ENCODE measurements around the gene GLIS2.

The GLIS2 gene

GRCh38 chr16:4315186-4316107, at the start of gene GLIS2:
GLIS2 (plus strand) TSS chr16:4316067; CDS start chr16:4332281, 16,214 bp downstream.
- no peak for DNase-seq (ENCODE audit: low read depth in 2 of 2, low spot score in 1 of 2)

DNA sequence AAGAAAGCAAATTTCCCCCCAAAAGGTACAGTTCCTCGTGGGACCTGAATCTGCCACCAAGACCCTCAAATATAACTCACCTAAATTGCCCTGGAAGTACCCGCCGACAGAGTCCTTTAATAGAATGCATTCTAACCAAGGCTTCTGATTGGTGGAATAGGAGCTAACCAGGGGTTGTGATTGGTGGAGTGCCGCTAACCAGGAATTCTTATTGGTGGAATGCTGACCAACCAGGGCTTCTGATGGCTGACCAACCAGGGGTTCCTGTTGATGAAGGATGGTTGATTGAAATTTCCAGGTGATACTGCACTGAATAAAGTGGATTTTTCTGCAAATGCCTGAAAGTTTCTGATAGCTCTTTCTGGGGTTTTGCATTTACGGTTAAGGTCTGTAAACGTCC, 49.5 kb upstream of the GLIS2 start:
- no peak for DNase-seq (ENCODE audit: low read depth in 2 of 2, low spot score in 1 of 2)

GRCh38 chr16:4270091-4270490, 45.8 kb upstream of the GLIS2 start:
- no peak for DNase-seq (ENCODE audit: low read depth in 2 of 2, low spot score in 1 of 2)

DNA sequence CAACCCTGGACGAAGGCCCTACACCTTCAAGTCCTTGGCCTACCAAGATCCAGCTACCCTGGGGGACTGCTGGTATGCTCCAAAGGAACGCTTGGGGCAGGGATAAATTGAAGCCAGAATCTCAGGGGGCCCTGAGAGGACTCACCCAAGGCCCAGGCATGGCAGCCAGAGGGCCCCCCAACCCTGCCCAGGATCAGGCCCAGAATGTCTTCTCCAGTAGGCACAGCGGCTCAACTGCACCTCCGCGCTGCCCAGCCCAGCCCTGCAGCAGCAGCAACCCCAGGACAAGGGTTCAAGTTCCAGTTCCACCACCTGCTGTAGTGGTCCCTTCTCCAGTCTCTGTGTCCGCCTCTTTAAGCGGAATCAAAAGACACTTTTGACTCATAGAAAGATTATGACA, 45.3 kb upstream of the GLIS2 start:
- no peak for DNase-seq (ENCODE audit: low read depth in 2 of 2, low spot score in 1 of 2)

DNA sequence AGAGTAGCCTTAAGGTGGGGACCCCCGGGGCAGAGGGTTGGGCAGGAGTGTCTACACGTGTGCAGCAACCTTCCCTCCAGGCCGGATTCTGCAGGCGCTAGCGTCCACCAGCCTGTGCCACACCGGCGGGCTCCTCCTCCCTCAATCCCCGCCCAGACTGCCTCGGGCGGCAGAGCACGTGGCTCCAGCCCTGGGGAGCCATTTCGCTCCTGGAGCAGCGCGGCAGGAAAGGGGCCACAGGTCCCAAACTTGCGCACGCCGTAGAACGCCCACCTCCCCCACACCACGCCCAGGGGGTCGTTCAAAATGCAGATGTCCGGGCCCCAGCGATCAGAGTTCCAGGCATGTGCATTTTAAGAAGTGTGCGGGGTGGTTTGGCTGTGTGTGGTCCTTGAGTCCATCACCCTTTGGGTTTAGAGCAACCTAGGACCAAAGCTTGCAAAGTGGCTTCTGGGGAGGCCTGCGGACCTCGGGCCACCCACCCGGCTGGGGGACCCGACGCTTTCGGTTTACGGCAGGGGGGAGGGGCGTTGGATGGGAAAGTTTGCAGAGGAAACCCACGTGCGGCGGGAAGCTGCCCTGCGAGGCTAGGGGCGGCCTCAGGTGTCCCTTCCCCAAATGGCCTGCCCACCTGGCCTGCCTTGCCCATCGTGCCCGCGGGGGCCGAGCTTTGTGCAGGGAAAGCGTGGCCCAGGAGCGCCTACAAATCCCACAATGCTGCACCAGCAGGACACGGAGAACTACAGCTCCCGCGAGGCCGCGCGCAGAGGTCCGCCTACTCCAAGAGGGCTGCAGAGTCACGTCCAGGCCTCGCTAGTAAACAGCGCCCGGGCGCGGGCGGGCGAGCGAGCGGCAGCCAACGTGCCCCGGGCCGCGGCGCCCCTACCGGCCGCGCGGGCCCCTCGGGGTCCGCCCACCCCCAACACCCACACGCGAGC, 44.4 kb upstream of the GLIS2 start:
- DNase-seq (ENCODE audit: low read depth in 2 of 2, low spot score in 1 of 2), result peak; percentile 58 to 74

DNA sequence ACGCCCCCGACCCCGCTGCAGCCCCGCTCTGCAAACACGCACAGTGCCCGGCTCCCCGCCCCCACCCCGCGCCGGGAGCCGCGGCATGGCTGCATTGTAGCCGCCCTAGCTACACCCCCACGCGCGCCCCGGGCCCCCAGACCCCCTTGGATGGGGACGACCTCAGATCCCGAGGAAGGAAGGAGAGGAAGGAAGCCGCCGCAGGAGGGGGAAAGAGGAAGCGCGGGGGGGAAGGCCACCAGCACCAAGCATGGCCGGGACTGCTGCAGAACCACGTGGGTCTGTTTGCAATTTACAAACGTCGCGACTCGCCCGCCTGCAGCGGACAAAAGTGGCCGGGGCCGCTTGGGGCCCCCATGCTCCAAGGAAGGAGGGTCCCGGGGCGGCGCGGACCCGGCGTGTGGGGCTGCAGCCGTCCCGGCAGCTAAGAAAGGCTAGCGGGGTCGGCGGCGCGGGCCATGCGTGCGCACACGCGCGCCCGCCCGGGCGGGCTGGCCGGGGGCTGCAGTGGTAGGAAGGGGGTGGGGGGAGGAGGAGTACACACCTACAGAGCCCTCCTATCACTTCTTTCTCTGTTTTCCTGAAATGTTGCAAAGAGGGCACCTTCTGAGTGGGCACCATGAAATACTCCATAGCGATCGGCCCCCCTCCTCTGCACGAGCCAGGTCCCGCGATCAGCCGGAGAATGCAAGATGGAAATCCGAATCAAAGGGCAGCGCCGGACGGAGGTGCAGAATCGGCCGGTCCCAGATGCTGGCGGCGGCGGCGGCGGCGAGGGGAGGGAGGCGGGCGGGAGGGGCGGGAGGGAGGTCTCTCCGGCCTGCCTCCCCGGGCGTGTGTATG, 43.5 kb upstream of the GLIS2 start:
- no peak for DNase-seq (ENCODE audit: low read depth in 2 of 2, low spot score in 1 of 2)

DNA sequence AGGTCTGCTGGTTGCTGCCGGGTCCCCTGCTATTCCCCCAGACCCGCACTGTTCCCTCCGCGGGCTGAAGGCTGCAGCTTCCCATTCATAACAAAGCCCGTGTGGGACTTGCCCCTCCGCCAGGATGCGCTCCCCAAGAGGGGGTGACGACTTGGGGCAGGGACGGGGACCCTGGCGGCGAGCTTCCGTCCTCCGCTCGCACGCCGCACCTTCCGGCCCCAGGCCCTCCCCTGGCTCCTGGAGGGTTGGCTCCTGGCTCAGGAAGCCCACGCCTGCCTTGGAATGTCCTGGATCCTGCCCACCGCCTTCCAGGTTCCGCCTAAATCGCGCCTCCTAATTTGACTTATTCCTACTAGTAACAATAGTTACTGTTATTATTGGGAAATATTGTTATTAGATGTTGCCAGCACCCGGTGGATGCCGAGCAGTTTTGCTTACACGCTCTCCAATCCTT, 42.0 kb upstream of the GLIS2 start:
- no peak for DNase-seq (ENCODE audit: low read depth in 2 of 2, low spot score in 1 of 2)

DNA sequence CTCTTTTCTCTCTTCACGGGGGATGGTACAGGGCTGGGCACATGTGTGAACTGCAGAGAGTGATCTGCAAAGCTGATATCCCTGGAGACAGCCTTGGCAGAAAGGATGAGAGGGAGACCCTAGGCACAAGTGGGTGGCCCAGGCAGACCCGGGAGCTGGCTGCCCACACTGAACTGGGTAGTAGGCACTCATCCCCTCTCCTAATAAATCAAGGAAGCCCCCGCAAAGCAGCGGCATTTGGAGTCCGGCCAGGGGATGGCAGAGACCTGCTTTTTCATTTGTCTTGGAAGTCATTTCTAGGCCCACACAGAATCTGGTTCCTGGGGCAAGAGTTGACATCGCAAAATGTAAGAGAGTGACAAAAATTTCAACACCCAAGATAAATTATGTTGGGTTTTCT, 40.0 kb upstream of the GLIS2 start:
- no peak for DNase-seq (ENCODE audit: low read depth in 2 of 2, low spot score in 1 of 2)

DNA sequence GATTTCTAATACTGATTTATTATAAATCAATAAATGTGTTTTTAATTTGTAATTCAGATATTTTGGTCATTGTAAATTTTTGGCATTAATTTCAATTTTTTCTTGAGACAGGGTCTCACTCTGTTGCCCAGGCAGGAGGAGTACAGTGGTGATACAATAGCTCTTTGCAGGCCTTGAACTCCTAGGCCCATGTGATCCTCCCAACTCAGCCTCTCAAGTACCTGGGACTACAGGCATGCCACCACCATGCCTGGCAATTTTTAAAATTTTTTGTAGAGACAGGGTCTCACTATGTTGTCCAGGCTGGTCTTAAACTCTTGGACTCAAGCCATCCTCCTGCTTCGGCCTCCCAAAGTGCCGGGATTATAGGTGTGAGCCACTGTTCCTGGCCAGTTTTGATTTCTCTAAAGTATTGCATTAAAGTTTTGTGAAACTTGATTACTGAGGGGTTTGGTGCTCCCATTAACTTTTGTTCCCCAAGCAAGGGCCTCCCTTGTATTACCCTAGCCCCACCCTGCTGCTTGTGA, 37.8 kb upstream of the GLIS2 start:
- no peak for DNase-seq (ENCODE audit: low read depth in 2 of 2, low spot score in 1 of 2)

DNA sequence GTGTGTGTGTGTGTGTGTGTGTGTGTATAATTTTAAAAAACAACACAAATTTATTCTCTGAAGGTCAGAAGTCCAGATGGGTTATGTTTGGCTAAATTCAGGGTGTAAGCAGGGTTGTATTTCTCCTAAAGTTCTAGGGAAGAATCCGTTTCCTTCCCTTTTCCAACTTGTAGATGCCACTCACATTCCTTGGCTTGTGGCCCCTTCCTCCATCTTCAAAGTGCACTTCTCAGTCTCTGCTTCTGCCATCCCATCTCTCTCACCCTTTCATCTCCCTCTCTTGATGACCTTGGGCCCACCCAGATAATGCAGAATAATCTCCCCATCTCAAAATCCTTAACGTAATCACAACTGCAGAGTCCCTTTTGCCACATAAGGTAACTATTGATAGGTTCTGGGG, 35.2 kb upstream of the GLIS2 start:
- DNase-seq (ENCODE audit: low read depth in 2 of 2, low spot score in 1 of 2), result no peak

DNA sequence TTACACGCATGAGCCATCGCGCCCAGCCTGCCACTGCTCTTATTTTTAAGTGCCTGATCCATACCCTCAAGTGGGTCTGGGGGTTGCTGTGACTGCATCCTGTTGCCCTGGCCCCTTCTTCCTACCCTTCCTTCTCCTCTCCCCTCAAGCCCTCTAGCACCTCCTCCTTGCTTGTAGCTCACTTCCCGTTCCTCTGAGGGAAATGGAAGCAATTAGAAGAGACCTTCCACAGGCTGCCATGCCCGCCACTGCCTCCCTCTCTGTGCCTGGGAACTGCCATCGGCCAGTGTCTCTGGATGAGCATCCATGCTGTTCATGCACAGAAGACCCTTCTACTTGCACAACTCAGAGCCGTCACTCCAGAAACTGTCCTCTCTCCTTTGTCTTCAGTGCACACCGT, 32.4 kb upstream of the GLIS2 start:
- no peak for DNase-seq (ENCODE audit: low read depth in 2 of 2, low spot score in 1 of 2)

DNA sequence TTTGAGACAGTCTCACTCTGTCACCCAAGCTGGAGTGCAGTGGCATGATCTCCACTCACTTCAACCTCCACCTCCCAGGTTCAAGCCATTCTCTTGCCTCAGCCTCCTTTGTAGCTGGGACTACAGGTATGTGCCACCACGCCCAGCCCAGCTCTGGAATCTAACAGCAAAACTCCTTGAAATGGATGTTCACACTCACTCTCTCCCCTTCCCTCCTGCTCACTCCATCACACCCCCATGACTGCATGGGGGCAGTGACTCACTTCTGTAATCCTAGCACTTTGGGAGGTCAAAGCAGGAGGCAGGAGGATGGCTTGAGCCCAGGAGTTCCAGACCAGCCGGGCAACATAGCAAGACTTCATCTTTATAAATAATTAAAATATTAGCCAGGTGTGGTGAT, 31.9 kb upstream of the GLIS2 start:
- no peak for DNase-seq (ENCODE audit: low read depth in 2 of 2, low spot score in 1 of 2)

DNA sequence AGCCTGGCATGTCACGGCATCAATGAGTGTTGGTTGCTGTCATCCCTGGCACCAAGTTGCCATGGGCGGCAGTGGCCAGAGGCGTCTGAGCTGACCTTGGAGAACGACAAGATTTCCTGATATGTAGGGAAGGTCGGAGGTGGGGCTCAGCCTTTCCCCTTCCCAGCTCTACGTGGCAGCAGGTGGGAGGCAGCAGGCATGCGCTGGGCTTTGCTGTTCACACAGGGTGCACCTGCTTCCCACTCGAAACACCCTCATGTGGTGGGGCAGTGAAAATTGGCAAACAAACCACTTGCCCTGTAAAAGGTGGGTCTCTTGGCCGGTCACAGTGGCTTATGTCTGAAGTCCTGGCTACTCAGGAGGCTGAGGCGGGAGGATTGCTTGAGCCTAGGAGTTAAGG, 30.7 kb upstream of the GLIS2 start:
- DNase-seq (ENCODE audit: low read depth in 2 of 2, low spot score in 1 of 2), result no peak

DNA sequence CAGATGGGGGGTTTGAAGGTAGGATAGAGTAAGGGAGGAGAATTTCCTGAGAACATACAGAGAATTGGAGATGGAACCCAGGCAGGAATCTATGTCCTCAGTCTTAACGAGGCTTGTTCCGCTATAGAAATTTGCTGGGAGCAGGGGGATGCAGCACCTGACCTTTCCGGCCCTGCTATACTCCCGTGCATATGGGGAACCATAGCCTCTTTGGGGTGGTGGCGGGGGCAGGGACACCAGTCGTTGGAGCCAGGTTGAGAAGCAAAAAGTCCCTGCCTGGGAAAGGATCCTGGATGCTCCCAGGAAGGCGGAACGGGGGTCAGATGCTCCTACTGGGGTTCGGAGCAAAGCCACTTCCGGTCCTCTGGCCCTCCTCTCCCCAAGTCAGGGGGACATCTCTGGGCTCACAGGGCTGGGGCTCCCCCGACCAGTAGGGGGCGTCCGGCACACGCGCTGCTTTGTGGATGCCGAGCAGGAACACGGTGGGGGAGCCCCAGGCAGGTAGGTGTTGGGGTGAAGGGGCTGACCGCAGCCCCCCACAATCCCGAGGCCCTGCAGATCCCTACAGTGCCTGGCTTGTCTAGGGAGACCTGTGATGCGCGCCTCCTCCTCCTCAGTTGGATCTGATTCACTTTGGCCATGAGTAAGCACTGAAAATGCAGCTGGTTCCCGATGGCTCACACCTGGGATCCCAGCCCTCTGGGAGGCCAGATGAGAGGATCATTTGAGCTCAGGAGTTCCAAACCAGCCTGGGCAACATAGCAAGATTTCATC, 27.5 kb upstream of the GLIS2 start:
- peak; percentile 68 to 81 for DNase-seq (ENCODE audit: low read depth in 2 of 2, low spot score in 1 of 2)

DNA sequence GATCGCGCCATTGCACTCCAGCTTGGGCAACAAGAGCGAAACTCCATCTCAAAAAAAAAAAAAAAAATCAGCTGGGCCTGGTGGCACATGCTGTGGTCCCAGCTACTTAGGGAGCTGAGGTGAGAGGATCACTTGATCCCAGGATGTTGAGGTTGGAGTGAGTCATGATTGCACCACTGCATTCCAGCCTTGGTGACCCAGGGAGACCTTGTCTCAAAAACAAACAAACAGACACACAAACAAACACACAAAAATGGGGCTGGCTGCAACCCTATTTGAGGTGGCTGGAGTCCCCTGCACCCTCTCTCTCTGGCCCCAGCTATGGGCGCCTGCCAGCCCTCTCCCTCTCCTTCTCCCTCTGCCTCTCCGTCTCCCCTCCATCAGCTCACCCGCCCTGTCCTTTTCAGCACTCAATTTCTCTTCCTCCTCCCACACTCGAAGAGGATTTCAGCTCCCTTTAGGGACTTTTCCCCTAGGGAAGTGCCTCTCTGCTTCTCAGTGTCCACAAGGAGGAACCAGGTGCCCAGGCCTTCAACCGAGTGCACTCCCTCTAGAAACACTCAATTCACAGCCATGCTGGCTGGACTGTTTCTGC, 25.5 kb upstream of the GLIS2 start:
- no peak for DNase-seq (ENCODE audit: low read depth in 2 of 2, low spot score in 1 of 2)

GRCh38 chr16:4291699-4292098, 24.2 kb upstream of the GLIS2 start:
- no peak for DNase-seq (ENCODE audit: low read depth in 2 of 2, low spot score in 1 of 2)

- DNase-seq (ENCODE audit: low read depth in 2 of 2, low spot score in 1 of 2), result no peak
These were observed 22.6 kb upstream of the GLIS2 start for GRCh38 chr16:4293181-4293716.

- DNase-seq (ENCODE audit: low read depth in 2 of 2, low spot score in 1 of 2), result no peak
These were observed 21.9 kb upstream of the GLIS2 start for GRCh38 chr16:4293822-4294457.

DNA sequence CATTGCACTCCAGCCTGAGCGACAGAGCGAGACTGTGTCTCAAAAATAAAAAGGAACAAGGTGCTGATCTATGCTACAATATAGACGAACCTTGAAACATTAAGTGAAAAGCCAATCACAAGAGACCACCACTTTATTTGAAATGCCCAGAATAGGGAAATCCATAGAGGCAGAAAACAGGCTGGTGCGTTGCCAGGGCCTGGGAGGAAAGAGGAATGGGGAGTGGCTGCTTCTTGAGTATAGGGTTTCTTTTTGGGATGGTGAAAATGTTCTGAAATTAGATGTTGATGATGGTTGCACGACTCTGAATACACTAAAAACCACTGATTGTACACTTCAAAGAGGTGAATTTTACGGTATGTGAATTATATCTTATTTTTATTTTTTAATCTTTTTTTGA, 20.3 kb upstream of the GLIS2 start:
- DNase-seq (ENCODE audit: low read depth in 2 of 2, low spot score in 1 of 2), result no peak
